NCI-H1436 (cell line): Measurements from ENCODE around the gene SUSD2.
"Not testable (repeated sequence)": the region's sequence is repeated elsewhere in the genome, so short reads cannot be mapped to it uniquely, and the experiment has no call there.

ENCODE experiments used
- DNase-seq: peaks from one replicate; lab custom pipeline; 2025; lab: John Stamatoyannopoulos, UW

The SUSD2 gene

DNA sequence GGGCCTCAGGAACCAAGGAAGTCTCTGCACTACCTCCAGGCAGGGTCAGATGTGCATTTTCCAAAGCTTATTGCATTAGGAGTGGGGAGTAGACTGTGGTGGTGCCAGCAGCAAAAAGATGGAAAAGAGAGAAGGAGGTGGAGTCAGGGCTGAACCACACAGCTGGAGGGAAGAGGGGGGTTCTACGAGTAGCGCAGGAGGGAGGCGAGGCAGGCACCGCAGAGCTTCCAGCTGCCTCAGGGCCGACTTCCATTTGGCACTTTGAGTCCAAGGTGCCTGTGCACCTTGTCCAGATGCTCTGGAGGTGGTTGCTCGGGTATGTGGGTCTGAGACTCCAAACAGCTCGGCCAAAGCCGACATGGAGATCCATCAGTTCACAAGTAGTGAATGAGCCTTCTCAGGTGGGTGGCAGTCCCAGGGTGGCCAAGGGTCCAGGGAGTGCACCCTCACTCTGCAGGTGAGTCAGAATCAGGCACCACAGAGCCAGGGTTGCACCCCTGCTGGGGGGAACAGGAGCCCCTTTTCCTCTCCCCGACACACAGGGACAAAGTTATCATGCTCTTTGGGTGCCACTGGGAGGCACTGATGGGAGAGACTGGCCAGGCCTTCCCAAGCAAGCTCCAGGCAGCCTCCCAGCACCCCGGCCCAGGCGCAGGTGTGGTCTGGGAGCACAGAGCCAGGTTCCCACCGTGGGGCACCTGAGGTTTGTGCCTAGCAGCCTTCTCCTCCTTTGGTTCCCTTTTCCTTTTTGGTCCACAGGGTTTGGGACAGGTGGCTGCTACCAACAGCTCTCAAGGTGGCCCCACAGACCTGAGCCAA, 33.4 kb downstream of the SUSD2 start:
- DNase-seq: no peak

DNA sequence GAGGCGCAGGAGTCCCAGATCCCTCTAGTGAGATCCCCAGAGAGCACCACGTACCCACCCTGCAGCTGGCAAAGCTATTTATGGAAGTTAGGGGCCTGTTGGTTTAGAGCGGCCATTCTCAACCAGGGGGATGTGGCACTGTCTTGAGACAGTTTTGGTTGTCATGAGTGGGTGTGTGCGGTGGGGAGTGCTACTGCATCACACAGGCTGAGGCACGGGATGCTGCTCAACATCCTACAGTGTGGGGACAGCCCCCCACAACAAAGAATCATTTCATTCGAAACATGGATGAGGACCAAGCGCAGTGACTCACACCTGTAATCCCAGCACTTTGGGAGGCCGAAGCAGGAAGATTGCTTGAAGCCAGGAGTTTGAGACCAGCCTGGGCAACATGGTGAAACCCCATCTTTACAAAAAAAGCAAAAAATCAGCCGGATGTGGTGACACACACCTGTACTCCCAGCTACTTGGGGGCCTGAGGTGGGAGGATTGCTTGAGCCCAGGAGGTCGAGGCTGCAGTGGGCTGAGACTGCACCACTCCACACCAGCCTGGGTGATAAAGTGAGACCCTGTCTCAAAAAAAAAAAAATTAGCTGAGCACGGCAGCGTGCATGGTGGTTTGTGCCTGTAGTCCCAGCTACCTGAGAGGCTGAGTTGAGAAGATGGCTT, 35.4 kb downstream of the SUSD2 start:
- no peak for DNase-seq

DNA sequence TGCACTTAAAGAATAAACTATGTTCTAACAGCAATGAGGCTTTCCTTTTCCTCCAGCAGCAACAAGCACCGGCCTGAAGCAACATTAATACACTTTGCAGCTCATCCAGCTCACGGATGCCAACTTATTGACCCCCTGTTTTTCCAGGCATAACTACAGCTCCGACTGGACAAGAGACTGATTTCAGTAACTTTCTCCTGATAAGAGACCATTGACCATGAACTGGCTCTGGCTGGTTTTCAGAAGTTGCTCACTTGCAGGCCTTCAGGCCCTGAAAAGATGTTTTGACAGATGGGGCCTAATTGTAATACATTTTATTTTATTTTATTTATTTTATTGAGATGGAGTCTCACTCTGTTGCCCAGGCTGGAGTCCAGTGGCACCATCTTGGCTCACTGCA, 36.1 kb downstream of the SUSD2 start:
- no peak for DNase-seq

DNA sequence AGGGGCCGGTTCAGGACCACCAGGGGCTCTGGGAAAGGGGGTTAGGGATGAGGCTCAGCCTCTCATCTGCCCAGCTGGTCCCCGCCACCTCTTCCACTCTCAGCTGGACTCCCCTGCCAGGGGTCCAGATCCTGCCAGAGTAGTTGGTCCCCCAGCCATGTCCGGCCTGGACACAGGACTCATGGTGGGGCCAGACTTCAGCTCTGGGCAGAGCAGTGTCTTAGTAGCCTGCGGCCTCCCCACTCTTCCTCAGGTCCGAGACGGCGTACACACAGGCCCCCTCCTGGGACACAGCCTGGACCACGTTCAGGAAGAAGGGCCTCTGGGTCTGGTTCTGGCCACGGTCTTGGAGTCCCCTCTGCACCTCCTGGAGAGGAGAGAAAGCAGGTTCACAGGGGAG, 38.5 kb downstream of the SUSD2 start:
- no peak for DNase-seq

DNA sequence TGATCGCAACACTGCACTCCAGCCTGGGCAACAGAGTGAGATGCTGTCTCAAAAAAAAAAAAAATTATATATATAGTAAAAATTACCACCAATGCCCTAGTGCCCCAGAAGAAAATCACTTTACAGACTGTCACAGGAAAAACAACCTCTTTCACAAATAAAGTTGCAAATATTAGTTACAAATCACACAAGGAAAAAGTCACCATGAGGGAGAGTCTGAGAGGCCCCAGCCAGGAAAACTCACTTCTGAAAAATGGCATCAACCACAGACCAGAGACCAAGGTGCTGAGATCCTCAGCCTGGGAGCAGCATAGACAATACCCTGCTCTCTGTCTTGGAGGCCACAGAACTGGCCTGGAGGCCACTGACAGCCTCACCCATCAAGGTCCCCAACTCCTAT, 43.2 kb downstream of the SUSD2 start:
- no peak for DNase-seq

DNA sequence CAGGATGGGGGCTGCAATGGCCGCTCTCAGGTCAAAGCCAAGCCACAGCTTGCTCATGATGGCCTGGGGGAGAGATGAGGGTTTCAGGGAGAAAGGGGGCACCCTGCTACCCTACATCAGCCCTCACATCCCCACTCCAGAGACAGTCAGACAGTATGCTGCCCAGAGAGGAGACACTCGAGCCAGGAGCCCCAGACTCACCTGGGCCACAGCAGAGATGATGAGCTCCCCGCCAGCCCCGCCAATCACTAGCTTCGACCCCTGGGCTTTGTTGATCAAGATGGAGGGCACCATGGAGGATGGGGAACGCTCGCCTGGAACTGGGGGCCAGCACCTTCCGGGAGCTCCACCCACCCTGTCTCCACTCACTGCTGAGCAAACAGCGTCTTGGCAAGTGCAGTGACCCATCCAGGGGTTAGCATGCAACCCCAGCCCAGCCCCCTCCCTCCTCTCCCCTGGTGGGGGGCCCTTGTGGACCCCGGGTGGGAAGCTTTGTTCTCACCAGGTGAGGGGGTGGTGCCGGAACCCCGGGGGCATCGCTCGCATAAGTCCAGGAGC, 43.8 kb downstream of the SUSD2 start:
- no peak for DNase-seq

DNA sequence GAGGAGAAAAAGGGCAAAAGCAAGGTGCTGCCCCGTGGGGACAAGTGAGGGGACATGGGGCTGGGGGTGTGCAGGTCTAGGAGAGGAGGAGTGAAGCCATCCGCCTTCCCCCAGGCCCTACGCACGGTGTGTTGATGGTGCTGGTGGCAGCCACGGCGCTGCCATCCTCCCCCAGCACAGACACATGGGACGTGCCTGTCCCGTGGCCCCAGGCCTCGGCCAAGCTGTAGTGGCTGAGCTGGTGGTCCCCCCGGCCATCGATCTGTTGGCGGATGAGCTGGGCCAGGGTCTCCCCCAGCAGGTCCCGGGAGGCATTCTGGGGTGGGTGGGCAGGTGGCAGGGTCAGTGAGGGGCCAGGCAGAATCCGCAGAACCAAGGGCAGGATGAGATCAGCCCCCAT, 44.7 kb downstream of the SUSD2 start:
- DNase-seq: no peak

DNA sequence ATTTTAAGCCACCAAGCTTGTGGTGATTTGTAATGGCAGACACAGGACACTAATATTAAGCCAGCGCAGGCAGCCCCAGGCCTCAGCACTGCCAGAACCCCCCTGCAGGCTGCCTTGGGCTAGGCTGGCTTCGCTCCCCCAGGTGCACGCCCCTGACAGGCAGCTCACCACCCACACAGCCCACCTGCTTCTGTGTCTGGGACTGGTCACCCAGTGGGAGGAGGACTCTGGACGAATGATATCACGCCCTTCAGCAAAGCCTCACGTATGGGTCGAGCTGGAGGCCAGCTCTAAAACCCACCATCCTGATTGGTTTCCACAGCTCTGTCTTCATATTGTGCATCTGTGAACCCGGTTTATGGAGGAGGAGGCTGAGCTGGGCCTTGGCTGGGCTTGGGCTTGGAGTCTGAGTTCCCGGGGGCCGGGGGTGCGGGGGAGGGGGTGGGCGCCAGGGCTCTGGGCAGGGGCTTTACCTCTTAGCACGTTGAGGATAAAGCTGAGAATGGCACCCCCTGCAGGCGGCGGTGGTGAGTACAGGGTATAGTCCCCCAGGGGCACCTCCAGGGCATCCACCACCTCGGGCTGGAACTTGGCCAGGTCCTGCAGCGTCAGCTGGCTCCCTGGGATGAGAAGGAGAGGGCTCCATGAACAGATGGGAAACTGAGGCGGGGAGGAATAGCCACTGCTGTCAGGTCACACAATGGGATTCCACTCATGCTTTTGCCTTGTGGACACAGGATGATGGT, 49.8 kb downstream of the SUSD2 start:
- DNase-seq: peak; percentile 17

DNA sequence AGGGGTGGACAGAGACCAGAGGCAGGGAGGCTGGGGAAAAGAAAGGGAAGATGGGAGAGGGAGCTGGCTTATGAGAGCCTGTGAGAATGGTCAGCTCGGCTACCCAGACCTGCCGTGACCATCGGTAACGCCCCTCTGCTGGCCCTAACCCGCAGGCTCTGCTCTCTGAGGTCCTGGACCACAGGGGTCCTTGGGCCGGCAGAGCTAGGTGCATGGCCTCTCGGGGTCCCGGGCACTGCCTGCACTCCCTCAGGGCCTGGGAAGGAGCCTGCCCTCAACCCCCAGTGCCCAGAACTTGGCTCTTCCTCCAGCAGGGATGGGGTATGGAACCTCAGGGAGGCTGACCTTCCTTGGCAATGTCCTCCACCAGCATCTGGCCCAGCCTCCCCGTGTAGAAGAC, 50.4 kb downstream of the SUSD2 start:
- no peak for DNase-seq

DNA sequence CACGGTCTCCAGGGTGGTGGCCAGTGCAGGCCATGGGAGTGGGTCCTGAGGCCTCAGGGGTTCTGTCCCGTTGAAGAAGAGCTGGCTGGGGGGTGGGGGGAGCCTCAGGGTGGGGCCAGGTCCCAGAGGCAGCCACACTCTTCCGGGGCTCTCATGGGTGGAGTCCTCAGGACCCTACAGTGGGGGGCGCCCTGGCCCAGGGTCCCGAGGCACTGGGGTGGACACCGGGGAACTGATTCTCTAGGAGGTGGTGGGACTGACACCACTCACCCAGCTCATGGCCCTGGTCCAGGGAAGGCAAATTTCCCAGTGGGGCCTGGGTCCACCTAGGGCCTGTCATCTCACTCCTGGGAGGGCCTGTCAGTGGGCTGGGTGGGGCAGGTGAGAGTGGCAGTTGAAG, 50.8 kb downstream of the SUSD2 start:
- DNase-seq: no peak

DNA sequence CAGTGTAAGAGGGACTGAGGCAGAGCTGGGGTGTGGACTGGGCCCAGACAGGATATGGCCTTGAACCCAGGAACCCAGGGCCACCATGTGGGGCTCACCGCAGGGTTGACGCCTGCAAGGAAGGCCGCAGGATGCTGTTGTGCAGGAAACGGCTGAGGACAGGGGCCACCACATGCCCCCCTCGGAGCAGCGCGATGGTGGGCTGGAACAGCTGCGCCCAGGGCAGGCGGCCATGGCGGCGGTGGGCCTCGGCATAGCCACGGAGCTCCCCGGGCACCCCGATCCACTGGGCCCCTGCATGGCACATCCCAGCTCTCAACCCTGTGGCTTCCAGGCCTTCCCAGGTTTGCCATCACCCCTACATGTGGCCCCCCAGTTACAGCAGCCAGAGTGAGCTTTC, 51.4 kb downstream of the SUSD2 start:
- DNase-seq: no peak

DNA sequence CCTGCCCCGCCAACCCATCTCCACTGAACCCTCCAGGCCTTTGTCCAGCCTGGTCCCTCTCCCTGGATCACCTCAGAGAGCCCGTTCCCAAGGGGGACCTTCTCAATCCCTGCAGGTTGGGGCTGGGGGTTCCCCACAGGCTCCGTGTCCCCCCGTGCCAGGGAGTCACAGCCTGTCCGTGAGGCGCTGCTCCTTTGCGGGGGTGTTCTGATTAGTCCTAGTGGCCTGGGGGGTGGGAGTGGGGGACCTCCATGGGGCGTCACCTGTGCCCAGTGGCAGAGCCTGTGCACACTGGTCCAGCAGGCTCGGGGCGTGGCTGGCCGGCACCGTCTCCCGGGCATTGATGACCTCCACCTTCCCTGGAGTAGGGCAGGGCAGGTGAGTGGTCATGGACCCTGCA, 51.9 kb downstream of the SUSD2 start:
- DNase-seq: no peak

DNA sequence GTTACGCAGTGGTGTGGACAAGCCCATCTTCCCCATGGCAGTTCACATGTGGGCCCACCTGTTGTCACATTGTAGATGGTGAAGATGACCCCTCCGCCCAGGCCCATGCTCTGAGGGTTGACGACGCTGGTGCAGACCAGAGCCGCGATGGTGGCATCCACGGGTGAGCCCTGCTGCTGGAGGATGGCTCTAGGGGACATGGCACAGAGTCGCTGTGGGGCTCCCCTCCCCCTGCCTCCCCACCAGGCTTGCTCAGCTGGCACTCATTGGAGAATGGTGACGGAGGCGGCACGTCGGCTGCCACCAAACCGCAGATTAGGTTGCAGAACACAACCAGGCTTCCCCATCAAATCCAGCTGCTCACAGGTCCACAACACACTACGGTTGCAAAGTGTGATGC, 52.5 kb downstream of the SUSD2 start:
- no peak for DNase-seq

DNA sequence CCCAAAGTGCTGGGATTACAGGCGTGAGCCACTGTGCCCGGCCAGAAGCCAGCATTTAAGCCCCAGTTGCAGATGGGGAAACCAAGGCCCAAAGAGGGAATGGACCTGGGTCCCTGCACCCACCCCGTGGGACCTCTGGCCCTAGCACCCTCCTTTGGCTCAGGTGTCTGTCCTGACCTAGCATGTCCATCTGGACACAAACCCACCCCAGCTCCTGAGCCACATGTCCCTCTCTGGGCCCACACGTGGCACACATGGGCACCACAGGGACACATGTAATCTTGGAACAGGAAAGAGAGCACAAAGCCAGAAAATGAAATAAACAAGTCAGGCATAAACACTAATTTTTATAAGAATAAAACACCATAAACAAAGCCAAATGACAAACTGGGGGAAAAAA, 54.0 kb downstream of the SUSD2 start:
- no peak for DNase-seq

DNA sequence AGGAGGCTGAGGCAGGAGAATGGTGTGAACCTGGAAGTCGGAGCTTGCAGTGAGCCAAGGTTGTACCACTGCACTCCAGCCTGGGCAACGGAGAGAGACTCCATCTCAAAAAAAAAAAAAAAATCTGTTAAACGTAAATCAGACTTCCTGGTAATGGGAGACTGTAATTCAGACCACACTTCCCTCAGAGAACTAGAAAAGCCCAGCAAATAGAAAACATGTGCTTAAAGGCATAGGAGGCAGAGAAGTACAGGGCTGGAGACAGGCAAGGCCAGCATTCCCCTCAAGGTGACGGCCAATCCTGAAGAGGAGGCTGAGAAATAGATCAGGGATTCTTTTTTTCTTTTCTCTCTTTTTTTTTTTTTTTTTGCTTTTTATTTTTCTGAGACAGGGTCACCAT, 55.4 kb downstream of the SUSD2 start:
- DNase-seq: no peak

DNA sequence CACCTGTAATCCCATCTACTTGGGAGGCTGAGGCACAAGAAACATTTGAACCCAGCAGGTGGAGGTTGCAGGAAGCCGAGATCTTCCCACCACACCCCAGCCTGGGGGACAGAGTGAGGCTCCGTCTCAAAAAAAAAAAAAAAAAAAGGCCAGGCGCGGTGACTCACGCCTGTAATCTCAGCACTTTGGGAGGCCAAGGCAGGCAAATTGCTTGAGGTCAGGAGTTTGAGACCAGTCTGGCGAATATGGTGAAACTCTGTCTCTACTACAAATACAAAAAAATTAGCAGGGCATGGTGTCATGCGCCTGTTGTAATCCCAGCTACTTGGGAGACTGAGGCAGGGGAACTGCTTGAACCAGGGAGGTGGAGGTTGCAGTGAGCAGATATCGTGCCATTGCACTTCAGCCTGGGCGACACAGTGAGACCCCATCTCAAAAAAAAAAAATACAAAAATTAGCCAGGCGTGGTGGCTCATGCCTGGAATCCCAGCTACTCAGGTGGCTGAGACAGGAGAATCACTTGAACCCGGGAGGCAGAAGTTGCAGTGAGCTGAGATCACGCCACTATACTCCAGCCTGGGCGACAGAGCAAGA, 56.9 kb downstream of the SUSD2 start:
- not testable (repeated sequence) for DNase-seq
